HG03520 (cell line): ENCODE measurements around the gene SDSL.

ENCODE experiments used
- ATAC-seq: cut with Tn5 transposase; IDR thresholded peaks from one replicate; pipeline ENCODE4 v1.9.1; 2021; ENCODE audit warnings: mild to moderate bottlenecking, moderate library complexity; ENCODE audit not compliant: unreplicated experiment

SDSL gene

DNA sequence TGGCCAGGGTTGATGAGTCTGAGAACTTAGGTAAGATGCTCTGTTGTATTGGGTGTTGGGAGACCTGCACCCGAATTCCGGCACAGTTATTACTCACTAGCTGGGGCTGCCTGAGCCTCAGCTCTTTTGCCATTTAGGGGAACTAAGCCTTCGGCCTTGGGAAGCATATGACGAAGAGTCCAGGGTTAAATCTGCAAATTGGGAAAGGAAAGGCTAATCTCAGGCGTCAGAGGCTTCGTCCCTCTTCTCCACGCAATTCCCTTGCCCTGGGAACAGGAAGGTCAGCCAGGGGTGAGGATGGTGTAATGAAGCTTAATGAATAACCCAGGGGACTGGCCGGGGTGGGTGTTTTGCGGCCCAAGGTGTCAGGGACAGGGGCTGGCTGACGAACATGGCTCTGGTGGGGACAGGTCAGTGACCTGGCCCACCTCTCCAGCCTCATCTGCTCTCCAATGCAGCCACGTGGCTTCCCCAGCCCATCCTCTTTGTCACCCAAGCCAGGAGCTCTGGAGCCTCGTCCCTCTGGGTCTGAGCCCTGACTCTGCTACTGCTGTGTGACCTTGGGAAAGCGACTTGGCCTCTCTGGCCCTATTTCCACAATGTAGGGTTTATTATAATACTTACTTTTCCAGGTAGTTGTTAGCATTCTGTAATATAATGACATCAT, 3.8 kb upstream of the SDSL start:
- no peak for ATAC-seq

DNA sequence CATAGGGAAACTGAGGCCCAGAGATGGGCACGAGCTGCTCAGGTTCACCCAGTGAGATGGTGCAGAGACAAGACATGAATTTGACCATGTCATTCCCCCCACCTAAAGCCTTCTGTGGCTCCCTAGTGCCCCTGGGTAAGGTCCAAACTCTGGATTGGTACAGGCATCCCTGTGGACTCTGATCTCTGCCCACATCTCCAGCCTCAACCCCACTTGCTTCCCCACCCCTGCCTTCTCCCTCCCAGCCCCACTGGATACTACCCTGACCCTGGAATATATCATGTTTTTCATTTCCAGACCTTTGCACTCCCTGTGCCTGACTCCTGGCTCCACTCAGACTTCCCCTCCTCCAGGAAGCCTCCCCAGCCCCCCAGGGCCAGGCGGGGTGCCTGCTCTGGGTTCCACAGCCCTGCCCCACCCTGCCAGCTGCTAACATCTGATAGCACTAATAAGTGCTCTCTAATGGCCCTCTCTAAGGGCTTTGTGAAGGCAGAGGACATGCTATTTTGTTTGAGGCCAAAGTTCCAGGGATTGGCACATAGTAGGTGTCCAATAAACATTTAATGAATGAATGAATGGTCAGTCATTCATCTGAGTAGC, 1.1 kb upstream of the SDSL start:
- ATAC-seq: no peak

DNA sequence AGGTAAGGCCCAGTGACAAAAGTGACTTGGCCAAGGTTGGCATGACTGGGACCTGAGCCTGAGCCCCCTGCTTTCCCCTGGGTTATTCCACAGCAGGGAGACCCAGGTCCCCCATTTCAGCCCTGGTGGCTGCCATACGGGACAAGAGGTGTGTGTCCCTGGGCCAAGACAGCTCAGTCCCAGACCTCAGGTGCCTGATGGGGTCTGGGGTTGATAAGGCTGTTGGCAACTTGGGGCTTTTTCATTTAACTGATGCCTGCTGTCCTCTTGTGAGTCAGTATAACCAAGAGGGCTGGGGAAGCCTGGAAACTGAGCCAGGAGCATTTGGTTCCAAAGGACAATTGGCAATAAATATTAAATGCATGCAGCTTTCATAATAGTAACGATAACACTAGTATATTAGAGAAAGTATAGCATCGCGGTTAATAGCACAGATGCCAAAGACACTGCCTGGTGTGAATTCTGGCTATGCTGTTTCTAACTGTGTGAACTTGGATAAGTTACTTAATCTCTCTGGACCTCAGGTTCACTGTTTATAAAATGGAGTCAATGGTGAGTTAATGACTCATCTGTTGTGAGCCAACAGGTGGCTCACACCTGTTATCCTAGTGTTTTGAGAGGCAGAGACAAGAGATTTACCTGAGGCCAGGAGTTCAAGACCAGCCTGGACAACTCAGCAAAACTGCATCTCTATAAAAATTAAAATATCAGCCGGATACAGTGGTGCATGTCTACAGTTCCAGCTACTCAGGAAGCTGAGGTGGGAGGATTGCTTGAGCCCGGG, 898 bp downstream of the SDSL start:
- ATAC-seq: no peak

DNA sequence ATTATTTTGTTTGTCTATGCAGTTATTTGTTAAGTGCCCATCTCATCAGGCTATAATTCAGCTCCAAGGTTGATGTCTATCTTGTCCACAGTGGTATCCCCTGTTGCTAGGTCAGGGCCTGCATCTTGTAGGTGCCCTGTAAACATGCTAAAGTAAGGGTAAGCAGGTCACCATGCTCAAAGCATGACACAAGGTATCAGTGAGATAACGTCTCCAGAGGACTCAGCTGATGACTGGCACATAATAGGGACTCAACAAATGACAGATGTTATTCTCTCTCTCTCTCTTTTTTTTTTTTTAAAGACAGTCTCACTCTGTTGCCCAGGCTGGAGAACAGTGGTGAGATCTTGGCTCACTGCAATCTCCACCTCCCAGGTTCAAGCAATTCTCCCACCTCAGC, 2.3 kb downstream of the SDSL start:
- ATAC-seq: no peak

DNA sequence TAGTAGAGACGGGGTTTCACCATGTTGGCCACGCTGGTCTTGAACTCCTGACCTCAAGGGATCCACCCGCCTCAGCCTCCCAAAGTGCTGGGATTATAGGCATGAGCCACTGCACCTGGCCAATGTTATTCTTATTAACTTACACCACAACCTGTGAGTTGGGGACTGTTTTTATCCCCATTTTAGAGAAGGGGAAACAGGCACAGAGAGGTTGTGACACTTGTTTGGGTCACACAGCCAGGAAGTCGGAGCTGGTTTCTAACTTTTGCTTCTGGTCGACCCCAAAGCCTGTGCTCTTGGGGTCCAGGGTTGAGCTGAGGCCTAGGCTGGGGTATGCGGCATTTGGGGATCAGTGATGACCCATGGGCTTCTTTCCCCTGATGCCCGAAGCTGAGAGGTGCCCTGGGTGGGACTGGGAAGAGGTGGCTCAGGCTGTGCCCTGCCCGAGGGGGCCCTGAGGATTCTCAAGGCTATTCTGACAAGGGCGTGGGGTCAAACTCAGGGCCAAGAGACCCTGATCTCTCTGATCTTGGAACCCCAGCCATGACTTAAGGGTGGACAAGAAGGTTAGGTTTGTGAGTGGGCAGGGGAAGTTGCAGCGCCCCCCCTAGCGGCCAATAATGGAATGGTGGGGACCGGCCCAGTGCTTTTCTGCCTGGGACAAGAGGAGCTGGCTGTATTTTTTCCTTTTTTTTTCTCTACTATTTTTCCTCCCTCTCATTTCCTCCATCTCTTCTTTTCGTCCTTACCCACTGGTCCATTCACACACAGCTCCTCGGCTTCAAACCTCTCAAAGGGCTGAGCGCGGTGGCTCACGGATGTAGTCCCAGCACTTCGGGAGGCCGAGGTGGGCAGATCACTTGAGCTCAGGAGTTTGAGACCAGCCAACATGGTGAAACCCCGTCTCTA, 3.0 kb downstream of the SDSL start:
- ATAC-seq: no peak

DNA sequence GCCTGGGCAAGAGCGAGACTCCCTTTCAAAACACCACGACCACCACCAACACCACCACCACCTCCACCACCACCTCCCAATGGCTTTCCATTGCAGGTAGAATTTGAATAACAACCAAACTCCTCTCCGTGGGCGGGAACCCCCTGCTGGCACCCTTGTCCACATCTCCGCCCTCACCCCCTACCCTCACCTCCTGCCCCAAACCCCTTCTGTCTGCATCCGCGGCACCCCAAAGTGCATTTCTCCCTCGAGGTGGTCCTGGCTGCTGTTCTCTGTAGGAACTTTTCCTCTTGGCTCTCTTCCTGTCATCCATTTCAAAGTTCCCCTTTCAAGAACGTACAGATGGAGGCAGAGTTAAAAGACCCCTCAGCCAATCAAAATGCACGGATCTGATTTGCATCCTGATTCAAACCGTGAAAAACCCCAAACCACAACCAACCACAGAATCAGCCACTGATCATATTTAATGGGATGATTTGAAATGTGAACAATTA, 3.8 kb downstream of the SDSL start:
- ATAC-seq: no peak

DNA sequence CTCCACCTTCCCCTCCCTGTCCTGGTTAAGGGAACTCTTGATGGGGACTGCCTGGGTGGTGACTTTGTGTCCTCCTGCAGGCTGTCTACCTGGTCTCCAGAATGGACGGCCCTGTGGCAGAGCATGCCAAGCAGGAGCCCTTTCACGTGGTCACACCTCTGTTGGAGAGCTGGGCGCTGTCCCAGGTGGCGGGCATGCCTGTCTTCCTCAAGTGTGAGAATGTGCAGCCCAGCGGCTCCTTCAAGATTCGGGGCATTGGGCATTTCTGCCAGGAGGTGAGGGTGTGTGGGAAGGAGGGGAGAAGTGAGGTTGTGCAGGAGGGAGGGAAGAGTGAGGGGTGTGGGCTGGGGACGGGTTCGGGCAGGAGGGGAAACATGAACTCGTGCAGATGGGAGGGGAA, 5.7 kb downstream of the SDSL start:
- ATAC-seq: no peak

DNA sequence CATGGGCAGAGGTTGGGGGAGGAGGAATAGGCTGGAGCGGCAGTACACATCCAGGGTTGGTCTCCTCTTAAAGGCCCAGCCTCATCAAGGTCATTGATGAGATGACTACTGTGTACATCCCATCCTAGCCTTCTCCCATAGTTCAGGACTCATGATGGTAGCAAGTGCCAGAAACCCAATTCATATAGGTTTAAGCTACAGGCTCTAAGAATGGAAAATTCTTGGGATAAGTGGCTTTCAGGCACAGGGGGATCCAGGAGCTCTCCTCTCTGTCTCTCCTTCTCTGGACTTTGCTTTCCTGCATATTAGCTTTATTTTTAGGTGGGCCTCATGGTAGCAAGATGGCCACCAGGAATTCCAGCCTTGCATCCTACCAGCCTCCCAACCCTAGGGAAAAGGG, 6.3 kb downstream of the SDSL start:
- ATAC-seq: no peak

DNA sequence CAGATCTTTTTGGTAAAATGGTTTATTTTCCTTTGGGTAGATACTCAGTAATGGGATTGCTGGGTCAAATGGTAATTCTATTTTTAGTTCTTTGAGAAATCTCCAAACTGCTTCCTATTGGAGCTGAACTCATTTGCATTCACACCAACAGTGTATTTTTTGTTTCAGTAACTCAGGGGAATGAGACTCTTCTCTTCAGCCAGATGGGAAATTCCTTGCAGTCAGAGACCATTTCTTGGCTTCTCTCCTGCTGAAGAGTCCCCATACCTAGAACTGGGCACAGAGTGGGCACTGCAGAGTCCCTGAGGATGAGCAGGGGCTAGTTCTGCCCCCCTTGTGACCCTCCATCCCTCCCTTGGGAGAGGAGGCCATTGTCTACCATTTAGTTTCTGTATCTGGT, 10.8 kb downstream of the SDSL start:
- ATAC-seq: no peak

DNA sequence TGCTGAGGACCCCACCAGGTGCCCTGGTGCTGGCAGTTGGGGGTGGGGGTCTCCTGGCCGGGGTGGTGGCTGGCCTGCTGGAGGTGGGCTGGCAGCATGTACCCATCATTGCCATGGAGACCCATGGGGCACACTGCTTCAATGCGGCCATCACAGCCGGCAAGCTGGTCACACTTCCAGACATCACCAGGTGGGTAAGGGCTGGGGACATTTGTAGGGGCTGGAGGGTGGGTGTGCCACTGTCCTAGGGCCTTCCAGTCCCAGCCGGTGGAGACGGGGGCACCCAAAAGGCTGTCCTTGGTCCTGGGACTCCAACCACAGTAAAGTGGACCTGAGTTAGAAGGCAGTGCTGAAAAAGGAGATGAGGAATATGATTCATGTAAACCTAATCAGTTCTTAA, 13.2 kb downstream of the SDSL start:
- ATAC-seq: no peak

DNA sequence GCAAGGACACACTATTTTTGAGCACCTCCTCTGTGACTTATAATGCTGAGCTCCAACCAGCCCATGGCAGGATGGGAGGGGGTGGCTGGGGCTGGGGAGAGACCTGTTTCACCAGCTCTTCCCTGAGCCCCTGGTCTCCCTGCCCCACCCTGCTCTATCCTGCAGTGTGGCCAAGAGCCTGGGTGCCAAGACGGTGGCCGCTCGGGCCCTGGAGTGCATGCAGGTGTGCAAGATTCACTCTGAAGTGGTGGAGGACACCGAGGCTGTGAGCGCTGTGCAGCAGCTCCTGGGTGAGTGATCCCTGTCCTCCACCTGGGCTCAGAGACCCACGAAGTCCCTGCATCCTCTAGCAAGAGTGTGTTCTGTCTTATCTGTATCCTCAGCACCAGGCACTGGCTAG, 14.4 kb downstream of the SDSL start:
- ATAC-seq: no peak

DNA sequence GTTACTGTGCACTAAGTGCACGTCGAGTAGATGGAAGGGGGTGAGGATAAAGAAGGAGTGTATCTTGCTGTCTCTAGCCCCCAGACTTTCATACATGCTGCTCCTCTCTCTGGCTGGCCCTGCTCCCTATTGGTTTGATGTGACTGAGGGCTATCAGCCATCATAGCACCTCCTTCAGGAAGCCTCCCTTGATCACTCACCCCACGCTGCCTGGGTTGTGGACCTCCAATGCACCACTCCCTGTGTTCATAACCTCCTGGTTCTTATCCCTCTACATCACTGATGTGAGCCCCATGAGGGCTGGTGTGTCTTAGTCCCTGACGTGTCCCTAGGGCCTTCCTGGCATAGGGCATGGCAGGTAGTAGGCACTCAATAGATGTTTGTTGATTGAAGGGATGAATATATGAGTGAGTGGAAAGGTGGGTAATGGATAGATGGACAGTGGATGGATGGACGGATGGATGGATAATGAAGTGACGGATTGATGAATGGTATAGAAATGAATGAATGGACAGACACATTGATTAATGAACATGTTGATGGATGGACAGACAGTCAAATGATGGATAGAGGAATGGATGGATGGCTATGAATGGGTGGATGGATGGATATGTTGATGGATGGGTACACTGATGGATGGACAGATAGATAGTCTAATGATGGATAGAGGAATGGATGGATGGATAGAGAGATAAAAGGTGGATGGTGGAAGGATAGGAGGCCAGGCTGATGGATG, 15.0 kb downstream of the SDSL start:
- no peak for ATAC-seq

DNA sequence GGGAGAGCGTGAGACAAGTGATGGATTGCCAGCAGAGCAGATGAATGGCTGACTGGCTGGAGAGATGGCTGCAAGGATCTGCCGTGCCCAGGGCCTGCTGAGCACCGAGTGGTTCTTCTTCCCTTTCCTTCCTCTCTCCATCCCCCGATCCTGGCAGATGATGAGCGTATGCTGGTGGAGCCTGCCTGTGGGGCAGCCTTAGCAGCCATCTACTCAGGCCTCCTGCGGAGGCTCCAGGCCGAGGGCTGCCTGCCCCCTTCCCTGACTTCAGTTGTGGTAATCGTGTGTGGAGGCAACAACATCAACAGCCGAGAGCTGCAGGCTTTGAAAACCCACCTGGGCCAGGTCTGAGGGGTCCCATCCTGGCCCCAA, 15.5 kb downstream of the SDSL start:
- ATAC-seq: no peak

DNA sequence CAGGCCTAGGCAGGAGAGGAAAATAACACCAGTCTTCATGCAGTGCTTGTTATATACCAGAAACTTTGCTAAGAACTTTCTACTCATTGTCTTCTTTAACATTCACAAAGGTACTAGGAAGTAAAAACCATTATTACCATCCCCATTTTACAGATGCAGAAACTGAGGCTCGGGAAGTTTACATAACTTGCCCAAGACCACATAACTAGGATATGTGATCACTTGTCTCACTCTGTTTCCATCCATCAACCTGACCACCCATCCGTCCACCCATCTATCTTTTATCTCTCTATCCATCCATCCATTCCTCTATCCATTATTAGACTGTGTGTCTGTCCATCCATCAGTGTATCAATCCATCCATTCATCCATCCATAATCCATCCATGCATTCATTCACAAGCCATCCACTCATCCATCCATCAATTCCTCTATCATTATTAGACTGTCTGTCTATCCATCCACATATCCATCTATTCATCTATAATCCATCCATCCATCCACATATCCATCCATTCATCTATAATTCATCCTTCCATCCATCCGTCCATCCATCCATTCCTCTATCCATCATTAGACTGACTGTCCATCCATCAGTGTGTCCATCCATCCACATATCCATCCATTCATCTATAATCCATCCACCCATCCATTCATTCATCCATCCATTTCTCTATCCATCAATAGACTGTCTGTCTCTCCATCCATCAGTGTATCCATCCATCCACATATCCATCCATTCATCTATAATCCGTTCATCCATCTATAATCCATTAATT, 16.5 kb downstream of the SDSL start:
- ATAC-seq: no peak

DNA sequence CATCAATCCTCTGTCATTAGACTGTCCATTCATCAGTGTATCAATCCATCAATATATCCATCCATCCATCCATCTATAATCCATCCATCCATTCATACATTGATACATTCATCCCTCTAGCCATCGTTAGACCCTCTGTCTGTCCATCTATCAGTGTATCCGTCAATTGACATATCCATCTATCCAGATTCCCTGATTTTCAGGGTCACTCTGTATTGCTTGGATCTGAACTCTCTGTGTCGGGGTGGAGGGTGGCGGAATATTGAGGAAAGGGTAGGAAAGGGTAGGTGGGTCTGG, 17.1 kb downstream of the SDSL start:
- no peak for ATAC-seq

DNA sequence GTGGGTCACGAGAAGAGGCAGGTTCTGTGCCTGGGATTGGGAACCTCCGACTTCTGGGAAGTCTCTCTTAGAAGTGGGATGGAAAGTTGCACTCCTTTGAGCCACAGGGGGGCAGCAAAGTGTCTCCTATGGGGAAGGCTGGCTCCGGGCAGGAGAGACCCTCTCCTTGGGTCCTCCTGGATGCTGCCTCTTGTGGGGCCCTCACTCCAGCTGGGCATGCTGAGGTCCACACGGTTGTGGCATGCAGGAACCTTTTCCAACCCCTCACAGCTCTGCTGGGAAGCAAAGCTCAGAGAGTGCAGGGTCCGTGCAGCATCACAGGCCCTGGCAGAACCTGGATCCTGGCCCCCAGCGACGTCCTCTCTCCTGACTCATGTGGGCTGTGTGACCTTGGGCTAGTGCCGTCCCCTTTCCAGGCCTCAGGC, 17.4 kb downstream of the SDSL start:
- ATAC-seq: no peak

DNA sequence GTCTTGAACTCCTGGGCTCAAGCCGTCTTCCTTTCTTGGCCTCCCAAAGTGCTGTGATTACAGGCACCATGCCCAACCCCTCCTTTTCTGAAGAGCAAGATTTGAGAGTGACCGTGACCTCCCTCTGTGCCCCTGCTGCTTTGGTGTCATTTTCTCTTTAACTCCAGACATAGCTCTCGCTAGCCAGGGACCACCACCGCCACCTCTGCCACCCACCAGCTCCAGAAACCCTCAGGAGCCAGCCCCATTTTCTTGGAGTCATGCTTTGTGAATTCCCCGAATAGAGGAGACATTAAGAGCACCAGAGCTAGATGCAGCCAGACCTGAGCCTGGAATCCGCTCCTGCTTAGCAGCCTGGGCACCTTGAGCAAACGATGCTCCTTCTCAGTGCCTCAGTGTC, 18.2 kb downstream of the SDSL start:
- no peak for ATAC-seq

DNA sequence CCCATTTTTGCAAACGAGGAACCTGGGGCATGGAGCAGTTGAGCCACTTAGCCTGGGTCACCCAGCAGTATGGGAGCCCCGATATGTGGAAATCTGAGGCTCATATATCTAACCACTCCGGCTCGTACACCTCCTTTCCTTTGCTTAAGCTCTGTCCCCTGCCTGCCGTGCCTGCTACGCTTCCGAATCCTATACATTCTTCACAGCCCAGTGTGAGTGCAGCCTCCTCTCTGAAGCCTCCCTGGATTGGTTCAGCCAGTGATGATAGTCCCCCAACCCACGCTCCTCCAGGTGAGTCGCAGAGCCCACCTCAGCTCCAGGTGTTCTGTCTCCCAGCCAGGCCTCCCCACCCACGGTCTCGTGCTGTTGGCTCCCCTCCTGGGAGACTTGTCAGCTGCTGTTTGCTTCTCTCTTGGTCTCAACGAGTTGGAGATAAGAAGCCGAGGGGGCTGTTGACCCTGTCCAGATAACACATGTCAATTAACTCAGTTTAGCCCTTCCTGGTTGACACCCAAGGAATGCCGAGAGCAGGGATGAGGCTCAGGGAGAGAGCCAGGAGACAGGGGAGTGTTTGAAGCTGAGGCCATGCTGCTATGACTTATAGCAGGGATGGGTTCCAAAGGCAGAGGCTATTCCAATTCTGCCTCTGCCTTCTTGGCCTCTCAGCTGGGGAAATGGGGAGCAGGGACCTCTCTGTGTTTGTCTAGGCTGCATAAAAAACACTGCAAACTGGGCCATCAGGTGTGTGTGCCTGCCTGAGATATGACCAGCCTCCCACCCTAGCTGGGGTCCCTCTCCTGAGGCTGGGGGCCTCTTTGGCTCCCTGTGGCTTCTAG, 19.0 kb downstream of the SDSL start:
- ATAC-seq: no peak

DNA sequence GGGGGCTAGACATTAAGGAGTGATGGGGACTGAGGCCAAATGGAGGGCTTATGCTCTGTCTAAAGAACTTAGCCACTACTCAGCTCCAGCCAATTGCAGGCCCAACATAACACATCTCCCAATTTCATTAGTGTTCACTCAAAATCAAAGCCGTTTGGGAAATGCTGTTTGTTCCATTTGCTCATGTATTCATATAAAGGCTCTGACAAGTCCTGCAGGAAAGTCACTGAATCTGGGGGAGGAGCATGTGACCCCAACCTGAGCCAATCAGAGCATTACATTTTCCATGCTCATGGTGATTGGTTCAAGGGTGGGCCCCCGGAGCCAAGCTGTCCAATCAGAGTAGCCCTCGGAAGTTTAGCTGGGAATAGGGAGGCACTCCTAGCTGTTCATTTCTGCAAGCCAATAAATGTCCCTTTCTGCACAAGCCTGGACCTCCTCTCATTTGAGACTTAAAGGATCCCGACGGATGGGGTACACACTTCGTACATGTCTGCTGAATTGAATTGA, 20.9 kb downstream of the SDSL start:
- ATAC-seq: no peak
